H9 (cell line): ENCODE data around the gene ALDH1A3. TPM values are rescaled to one million over a fixed set of nuclear protein-coding genes. Genes with fewer than 3 reads are reported as not detected.
A peak's percentile ranks its signal among the peaks of the same experiment; 100 is the strongest.

Experiments
- DNase-seq: peaks from one replicate; pipeline ENCODE4 v3.0.0-alpha.2; 2017
- H2AFZ ChIP-seq: one replicate; pipeline ENCODE4 v1.6.1; 2013; ENCODE audit warnings: mild to moderate bottlenecking, low read length, control low read depth, moderate library complexity
- H2AK5ac ChIP-seq: 2 replicates; pipeline ENCODE4 v1.6.1; 2013; ENCODE audit warnings: low read length, control low read depth, mixed read lengths; ENCODE audit not compliant: insufficient read length
- H2BK120ac ChIP-seq: one replicate; pipeline ENCODE4 v1.6.1; 2013; ENCODE audit warnings: low read depth, mild to moderate bottlenecking, low read length, control low read depth, inconsistent platforms; ENCODE audit not compliant: poor library complexity, severe bottlenecking
- H2BK12ac ChIP-seq: 2 replicates; pipeline ENCODE4 v1.6.1; 2013; ENCODE audit warnings: low read length, control low read depth, mixed read lengths, low read depth; ENCODE audit not compliant: insufficient read length
- H2BK15ac ChIP-seq: 2 replicates; pipeline ENCODE4 v1.6.1; 2013; ENCODE audit warnings: low read depth, low read length, control low read depth
- H2BK20ac ChIP-seq: one replicate; pipeline ENCODE4 v1.6.1; 2013; ENCODE audit warnings: low read depth, mild to moderate bottlenecking, low read length, control low read depth, inconsistent platforms; ENCODE audit not compliant: poor library complexity, severe bottlenecking
- H2BK5ac ChIP-seq: 2 replicates; pipeline ENCODE4 v1.6.1; 2013; ENCODE audit warnings: low read length, control low read depth, mixed read lengths; ENCODE audit not compliant: insufficient read length
- H3K14ac ChIP-seq: 2 replicates; pipeline ENCODE4 v1.6.1; 2013; ENCODE audit warnings: low read length, control low read depth; ENCODE audit not compliant: insufficient read depth
- H3K18ac ChIP-seq: 2 replicates; pipeline ENCODE4 v1.6.1; 2013; ENCODE audit warnings: low read depth, mild to moderate bottlenecking, mixed read lengths, low read length, control low read depth; ENCODE audit not compliant: insufficient read length
- H3K23ac ChIP-seq: 2 replicates; pipeline ENCODE4 v1.6.1; 2013; ENCODE audit warnings: low read length, control low read depth, mixed read lengths, low read depth; ENCODE audit not compliant: insufficient read length
- H3K23me2 ChIP-seq: 2 replicates; pipeline ENCODE4 v1.6.1; 2013; ENCODE audit warnings: low read depth, mild to moderate bottlenecking, mixed read lengths, low read length, control low read depth; ENCODE audit not compliant: insufficient read length, poor library complexity, severe bottlenecking
- H3K27ac ChIP-seq: 2 replicates; pipeline ENCODE4 v1.5.1; 2013; ENCODE audit warnings: low read length, control low read depth, mixed read lengths, low read depth; ENCODE audit not compliant: insufficient read length
- H3K27me3 ChIP-seq: 2 replicates; pipeline ENCODE4 v1.6.1; 2013; ENCODE audit warnings: low read length, control low read depth, inconsistent platforms; ENCODE audit not compliant: insufficient read depth
- H3K4ac ChIP-seq: 2 replicates; pipeline ENCODE4 v1.6.1; 2013; ENCODE audit warnings: low read depth, mild to moderate bottlenecking, control low read depth, inconsistent platforms, low read length, moderate library complexity
- H3K4me1 ChIP-seq: 2 replicates; pipeline ENCODE4 v1.6.1; 2013; ENCODE audit warnings: low read length, control low read depth, inconsistent platforms; ENCODE audit not compliant: insufficient read depth
- H3K4me2 ChIP-seq: 2 replicates; pipeline ENCODE4 v1.6.1; 2013; ENCODE audit warnings: low read length, control low read depth, mixed read lengths; ENCODE audit not compliant: insufficient read length, insufficient read depth
- H3K56ac ChIP-seq: 2 replicates; pipeline ENCODE4 v1.6.1; 2013; ENCODE audit warnings: low read depth, mild to moderate bottlenecking, mixed read lengths, low read length, control low read depth; ENCODE audit not compliant: insufficient read length
- H3K79me1 ChIP-seq: 2 replicates; pipeline ENCODE4 v1.6.1; 2013; ENCODE audit warnings: low read depth, mild to moderate bottlenecking, moderate library complexity, low read length, control low read depth, inconsistent platforms; ENCODE audit not compliant: insufficient read depth, poor library complexity, severe bottlenecking
- H3K79me2 ChIP-seq: 2 replicates; pipeline ENCODE4 v1.6.1; 2013; ENCODE audit warnings: low read length, control low read depth, inconsistent platforms; ENCODE audit not compliant: insufficient read depth
- H3K9ac ChIP-seq: 2 replicates; pipeline ENCODE4 v1.6.1; 2013; ENCODE audit warnings: low read length, control low read depth, mixed read lengths; ENCODE audit not compliant: insufficient read length; ENCODE audit errors: extremely low read depth
- H3K9me3 ChIP-seq: one replicate; pipeline ENCODE4 v1.6.1; 2013; ENCODE audit warnings: low read depth, low read length, inconsistent platforms; ENCODE audit not compliant: control insufficient read depth
- H3T11ph ChIP-seq: one replicate; pipeline ENCODE4 v1.6.1; 2013; ENCODE audit warnings: mild to moderate bottlenecking, low read length, control low read depth, inconsistent platforms
- H4K20me1 ChIP-seq: one replicate; pipeline ENCODE4 v1.6.1; 2013; ENCODE audit not compliant: control insufficient read depth, insufficient read length, insufficient read depth
- H4K5ac ChIP-seq: 2 replicates; pipeline ENCODE4 v1.6.1; 2013; ENCODE audit warnings: low read depth, mild to moderate bottlenecking, mixed read lengths, low read length, control low read depth; ENCODE audit not compliant: insufficient read length
- H4K8ac ChIP-seq: replicated peaks from 2 replicates; pipeline ENCODE4 v1.6.1; 2013; ENCODE audit warnings: low read length, control low read depth, mixed read lengths, low read depth; ENCODE audit not compliant: insufficient read length
- H4K91ac ChIP-seq: 2 replicates; pipeline ENCODE4 v1.6.1; 2013; ENCODE audit warnings: low read depth, mild to moderate bottlenecking, moderate library complexity, mixed read lengths, low read length, control low read depth; ENCODE audit not compliant: insufficient read length
- H3K27ac Mint-ChIP-seq, 3 experiments: 2 replicates in 2 of 3; 3 replicates in 1 of 3; pipeline ENCODE4 v1.8.0; 2020 to 2021; ENCODE audit warnings: mixed read lengths in 3 of 3, mild to moderate bottlenecking in 1 of 3, moderate library complexity in 1 of 3
- H3K27me3 Mint-ChIP-seq: 2 replicates; pipeline ENCODE4 v1.8.0; 2021; ENCODE audit warnings: low read depth, mild to moderate bottlenecking, moderate library complexity, mixed read lengths
- H3K36me3 Mint-ChIP-seq, 3 experiments: 2 replicates in 2 of 3; 3 replicates in 1 of 3; pipeline ENCODE4 v1.8.0; 2020 to 2021; ENCODE audit warnings: low read depth in 3 of 3, mixed read lengths in 3 of 3; ENCODE audit not compliant: insufficient read depth in 1 of 3
- H3K4me1 Mint-ChIP-seq, 2 experiments: 2 replicates each; pipeline ENCODE4 v1.8.0; 2020; ENCODE audit warnings: mixed read lengths in 2 of 2
- H3K4me3 Mint-ChIP-seq, 2 experiments: 2 replicates in 1 of 2; 3 replicates in 1 of 2; pipeline ENCODE4 v1.8.0; 2020 to 2021; ENCODE audit warnings: mild to moderate bottlenecking in 2 of 2, mixed read lengths in 2 of 2, moderate library complexity in 1 of 2
- H3K9me3 Mint-ChIP-seq, 2 experiments: 2 replicates in 1 of 2; 3 replicates in 1 of 2; pipeline ENCODE4 v1.8.0; 2020; ENCODE audit warnings: mild to moderate bottlenecking in 2 of 2, mixed read lengths in 2 of 2, moderate library complexity in 1 of 2
- WGBS: extraction: QIAGEN DNeasy Blood & Tissue Kit; methylation state at CpG from one replicate; pipeline ENCODE4 v1.1.7; 2013; ENCODE audit warnings: missing lambda C conversion rate, low lambda C conversion rate, mixed read lengths; ENCODE audit not compliant: insufficient read length; ENCODE audit errors: extremely low coverage; 5-methylcytosine and 5-hydroxymethylcytosine counted together
- total RNA-seq: library from RNA; stranded (reverse); gene quantifications from 2 replicates; pipeline ENCODE4 v1.2.1, GENCODE V29; 2021
- TF ChIP-seq, protein P1 (sequence below): fragments of 200-600 bp; sonication (generic); conservative IDR thresholded peaks from 3 replicates; pipeline ENCODE4 v1.8.0; 2021; ENCODE audit warnings: antibody characterized with exemption, mild to moderate bottlenecking

Gene ALDH1A3
- total RNA-seq, 1 experiment from 2014 or later = 9.2 TPM

GRCh38 chr15:100891307-100892012, 11.8 kb downstream of the ALDH1A3 start:
- Histone ChIP-seq H3K79me2 (no peaks in the 10 kb centered on the region), H3K4me2 (no peak overlapping the region), H2AK5ac (no peak overlapping the region), H3K27me3 (no peaks in the 10 kb centered on the region), H2BK5ac (no peak overlapping the region), H3K9ac (no peak overlapping the region), H3K56ac (no peak overlapping the region), H3K27ac (no peak overlapping the region), H3K14ac (no peak overlapping the region), H4K8ac (no peak overlapping the region), H4K20me1 (no peaks in the 10 kb centered on the region), H2AFZ (no peak overlapping the region), H3K79me1 (no peaks in the 10 kb centered on the region), H3K4ac (no peak overlapping the region), H2BK15ac (no peak overlapping the region), H4K5ac (no peak overlapping the region), H3T11ph (no peak overlapping the region), H3K4me1 (no peaks in the 10 kb centered on the region), H4K91ac (no peak overlapping the region), H2BK120ac (no peak overlapping the region), H3K23ac (no peak overlapping the region), H2BK20ac (no peak overlapping the region), H3K23me2 (no peaks in the 10 kb centered on the region), H2BK12ac (no peak overlapping the region), H3K18ac (no peak overlapping the region), H3K9me3 (no peaks in the 10 kb centered on the region)
- peaks cover 0 to 5% (median 0%) of the 10 kb centered on the region in 3 experiments; a peak in 2 of 7 replicates for H3K36me3 Mint-ChIP-seq
- H3K4me1 Mint-ChIP-seq = peaks cover 7 to 17% of the 10 kb centered on the region in 2 experiments; a peak in 3 of 4 replicates
- no CpG with 5 or more reads among the region's 21 CpGs for WGBS
- TF ChIP-seq, protein P1, sequence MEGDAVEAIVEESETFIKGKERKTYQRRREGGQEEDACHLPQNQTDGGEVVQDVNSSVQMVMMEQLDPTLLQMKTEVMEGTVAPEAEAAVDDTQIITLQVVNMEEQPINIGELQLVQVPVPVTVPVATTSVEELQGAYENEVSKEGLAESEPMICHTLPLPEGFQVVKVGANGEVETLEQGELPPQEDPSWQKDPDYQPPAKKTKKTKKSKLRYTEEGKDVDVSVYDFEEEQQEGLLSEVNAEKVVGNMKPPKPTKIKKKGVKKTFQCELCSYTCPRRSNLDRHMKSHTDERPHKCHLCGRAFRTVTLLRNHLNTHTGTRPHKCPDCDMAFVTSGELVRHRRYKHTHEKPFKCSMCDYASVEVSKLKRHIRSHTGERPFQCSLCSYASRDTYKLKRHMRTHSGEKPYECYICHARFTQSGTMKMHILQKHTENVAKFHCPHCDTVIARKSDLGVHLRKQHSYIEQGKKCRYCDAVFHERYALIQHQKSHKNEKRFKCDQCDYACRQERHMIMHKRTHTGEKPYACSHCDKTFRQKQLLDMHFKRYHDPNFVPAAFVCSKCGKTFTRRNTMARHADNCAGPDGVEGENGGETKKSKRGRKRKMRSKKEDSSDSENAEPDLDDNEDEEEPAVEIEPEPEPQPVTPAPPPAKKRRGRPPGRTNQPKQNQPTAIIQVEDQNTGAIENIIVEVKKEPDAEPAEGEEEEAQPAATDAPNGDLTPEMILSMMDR = peak; percentile 36; the same call in 2 of the 3 replicates
- H3K4me3 Mint-ChIP-seq = no peak overlapping the region
- H3K27me3 Mint-ChIP-seq = no peaks in the 10 kb centered on the region; the same call in 1 of the 2 replicates
- H3K27ac Mint-ChIP-seq = no peak overlapping the region
- no peak for DNase-seq
- no peaks in the 10 kb centered on the region for H3K9me3 Mint-ChIP-seq
